IMR-90 (cell line): ENCODE data around the gene CUX1. TPM values are rescaled to one million over a fixed set of nuclear protein-coding genes. Genes with fewer than 3 reads are reported as not detected.

Source experiments
- ATAC-seq: fragments of 200-7000 bp; cut with Tn5 transposase; 2 replicates; pipeline ENCODE4 v1.9.1; 2020; ENCODE audit warnings: low read depth, mild to moderate bottlenecking, moderate library complexity
- BruUV-seq: library from RNA; stranded (reverse); fragments of 400-500 nt; replicated peaks from 2 replicates; lab custom pipeline; 2021; lab: Mats Ljungman, UMichigan
- CTCF ChIA-PET: fragments of 300-600 bp; formaldehyde crosslinking; extraction: SDS; loops from one replicate; lab custom pipeline; 2021; ENCODE audit warnings: antibody characterized with exemption; lab: Yijun Ruan, JAX
- POLR2A ChIA-PET: fragments of 300-600 bp; sonication (Branson Sonifier 250); formaldehyde crosslinking; loops from one replicate; lab custom pipeline; 2022; ENCODE audit warnings: antibody characterized with exemption; ENCODE audit not compliant: unreplicated experiment; lab: Charles Lee
- DNase-seq: peaks from one replicate; pipeline ENCODE4 v3.0.0; 2013
- H2AFZ ChIP-seq: replicated peaks from 2 replicates; pipeline ENCODE3; 2013; ENCODE audit warnings: low read length, mild to moderate bottlenecking; ENCODE audit not compliant: poor library complexity
- H2AK5ac ChIP-seq: 2 replicates; pipeline ENCODE4 v1.6.1; 2013; ENCODE audit warnings: low read depth, low read length, inconsistent platforms
- H2AK9ac ChIP-seq: replicated peaks from 2 replicates; pipeline ENCODE3; 2013; ENCODE audit warnings: mild to moderate bottlenecking, low read depth, low read length, moderate library complexity; ENCODE audit not compliant: poor library complexity
- H2BK120ac ChIP-seq: 2 replicates; pipeline ENCODE4 v1.6.1; 2013; ENCODE audit warnings: low read depth, low read length, inconsistent platforms
- H2BK15ac ChIP-seq: 3 replicates; pipeline ENCODE4 v1.6.1; 2013; ENCODE audit warnings: low read depth, low read length, inconsistent platforms
- H2BK20ac ChIP-seq: 2 replicates; pipeline ENCODE4 v1.6.1; 2013; ENCODE audit warnings: low read depth, mild to moderate bottlenecking, inconsistent platforms, low read length, moderate library complexity
- H2BK5ac ChIP-seq: 2 replicates; pipeline ENCODE4 v1.6.1; 2013; ENCODE audit warnings: mild to moderate bottlenecking, low read depth, low read length, inconsistent platforms; ENCODE audit not compliant: poor library complexity, severe bottlenecking
- H3K14ac ChIP-seq: replicated peaks from 2 replicates; pipeline ENCODE4 v1.6.1; 2013; ENCODE audit warnings: low read depth, low read length, inconsistent platforms
- H3K18ac ChIP-seq: 2 replicates; pipeline ENCODE4 v1.6.1; 2013; ENCODE audit warnings: low read depth, low read length, control low read depth
- H3K23ac ChIP-seq: 2 replicates; pipeline ENCODE4 v1.6.1; 2013; ENCODE audit warnings: low read depth, low read length, inconsistent platforms
- H3K27ac ChIP-seq: 2 replicates; pipeline ENCODE4 v1.5.1; 2013; ENCODE audit warnings: mild to moderate bottlenecking, control low read depth, low read length; ENCODE audit not compliant: insufficient read depth
- H3K27me3 ChIP-seq: 2 replicates; pipeline ENCODE4 v1.6.1; 2013; ENCODE audit warnings: low read length; ENCODE audit not compliant: control insufficient read depth, insufficient read depth
- H3K36me3 ChIP-seq: 2 replicates; pipeline ENCODE4 v1.6.1; 2013; ENCODE audit warnings: low read length, mixed read lengths; ENCODE audit not compliant: control insufficient read depth, insufficient read depth
- H3K4ac ChIP-seq: 2 replicates; pipeline ENCODE4 v1.6.1; 2013; ENCODE audit warnings: low read depth, low read length, inconsistent platforms
- H3K4me1 ChIP-seq: 2 replicates; pipeline ENCODE4 v1.6.1; 2013; ENCODE audit warnings: low read length, mixed read lengths; ENCODE audit not compliant: control insufficient read depth, insufficient read depth
- H3K4me2 ChIP-seq: 2 replicates; pipeline ENCODE4 v1.6.1; 2013; ENCODE audit warnings: low read depth, mild to moderate bottlenecking, control low read depth, low read length, moderate library complexity
- H3K4me3 ChIP-seq: 2 replicates; pipeline ENCODE4 v1.5.1; 2013; ENCODE audit warnings: low read depth, mild to moderate bottlenecking, control low read depth, low read length, moderate library complexity; ENCODE audit not compliant: insufficient read depth
- H3K56ac ChIP-seq: 2 replicates; pipeline ENCODE4 v1.6.1; 2013; ENCODE audit warnings: low read length, inconsistent platforms; ENCODE audit not compliant: insufficient read depth; ENCODE audit errors: extremely low read depth
- H3K79me1 ChIP-seq, 2 experiments: 2 replicates each; pipeline ENCODE4 v1.6.1; 2013; ENCODE audit warnings: low read length in 2 of 2, inconsistent platforms in 1 of 2, low read depth in 1 of 2
- H3K9ac ChIP-seq: 2 replicates; pipeline ENCODE4 v1.6.1; 2013; ENCODE audit warnings: low read depth, low read length, control low read depth
- H3K9me1 ChIP-seq: 2 replicates; pipeline ENCODE4 v1.6.1; 2013; ENCODE audit warnings: low read length, inconsistent platforms; ENCODE audit not compliant: insufficient read depth
- H3K9me3 ChIP-seq: 2 replicates; pipeline ENCODE4 v1.6.1; 2013; ENCODE audit warnings: low read length; ENCODE audit not compliant: control insufficient read depth, insufficient read depth
- H4K20me1 ChIP-seq: 2 replicates; pipeline ENCODE4 v1.6.1; 2013; ENCODE audit warnings: low read length, inconsistent platforms; ENCODE audit not compliant: insufficient read depth
- H4K5ac ChIP-seq: 2 replicates; pipeline ENCODE4 v1.6.1; 2013; ENCODE audit warnings: mild to moderate bottlenecking, low read depth, low read length, control low read depth
- H4K8ac ChIP-seq, 2 experiments: 2 replicates each; pipeline ENCODE4 v1.6.1; 2013; ENCODE audit warnings: low read depth in 2 of 2, low read length in 2 of 2, control low read depth in 1 of 2, inconsistent platforms in 1 of 2
- H4K91ac ChIP-seq: 2 replicates; pipeline ENCODE4 v1.6.1; 2013; ENCODE audit warnings: low read depth, low read length, inconsistent platforms; ENCODE audit not compliant: insufficient read depth
- BHLHE40 ChIP-seq: fragments of 150-350 bp; IDR thresholded peaks from 2 replicates; pipeline ENCODE4 v1.6.1; 2016; ENCODE audit warnings: mild to moderate bottlenecking, low read depth, low read length
- CEBPB ChIP-seq: IDR thresholded peaks from 2 replicates; pipeline ENCODE4 v1.6.1; 2012; ENCODE audit warnings: low read depth, low read length, improper control_type of control experiment
- CHD1 ChIP-seq: IDR thresholded peaks from 2 replicates; pipeline ENCODE4 v1.6.1; 2012; ENCODE audit warnings: low read depth, low read length, improper control_type of control experiment
- FOS ChIP-seq: fragments of 150-350 bp; IDR thresholded peaks from 2 replicates; pipeline ENCODE4 v1.6.1; 2016; ENCODE audit warnings: low read depth, low read length
- MAFK ChIP-seq: IDR thresholded peaks from 2 replicates; pipeline ENCODE4 v1.6.1; 2012; ENCODE audit warnings: low read depth, low read length, improper control_type of control experiment
- MAZ ChIP-seq: IDR thresholded peaks from 2 replicates; pipeline ENCODE4 v1.6.1; 2012; ENCODE audit warnings: low read depth, mild to moderate bottlenecking, low read length, improper control_type of control experiment, moderate library complexity, borderline replicate concordance
- MXI1 ChIP-seq: IDR thresholded peaks from 2 replicates; pipeline ENCODE4 v1.6.1; 2012; ENCODE audit warnings: low read depth, mild to moderate bottlenecking, low read length, moderate library complexity, borderline replicate concordance
- NFE2L2 ChIP-seq: fragments of 150-350 bp; IDR thresholded peaks from 2 replicates; pipeline ENCODE4 v1.6.1; 2016; ENCODE audit warnings: low read depth, mild to moderate bottlenecking, low read length
- POLR2A ChIP-seq: IDR thresholded peaks from 2 replicates; pipeline ENCODE4 v1.6.1; 2012; ENCODE audit warnings: mild to moderate bottlenecking, low read depth, low read length
- RAD21 ChIP-seq: IDR thresholded peaks from 2 replicates; pipeline ENCODE4 v1.6.1; 2012; ENCODE audit warnings: low read length, improper control_type of control experiment
- RCOR1 ChIP-seq: IDR thresholded peaks from 2 replicates; pipeline ENCODE4 v1.6.1; 2012; ENCODE audit warnings: mild to moderate bottlenecking, low read length, improper control_type of control experiment; ENCODE audit not compliant: insufficient replicate concordance
- RFX5 ChIP-seq: IDR thresholded peaks from 2 replicates; pipeline ENCODE4 v1.8.0; 2012; ENCODE audit warnings: low read depth, mild to moderate bottlenecking, low read length, moderate library complexity
- SMC3 ChIP-seq: fragments of 150-350 bp; IDR thresholded peaks from 2 replicates; pipeline ENCODE4 v1.6.1; 2016; ENCODE audit warnings: low read depth, mild to moderate bottlenecking, antibody characterized with exemption, low read length, moderate library complexity
- WGBS, 2 experiments: methylation state at CpG; one replicate each; pipeline versions ENCODE4 v1.1.5 to v1.1.7; 2013; ENCODE audit warnings: missing lambda C conversion rate in 2 of 2; ENCODE audit not compliant: insufficient read length in 1 of 2; ENCODE audit errors: extremely low coverage in 2 of 2; 5-methylcytosine and 5-hydroxymethylcytosine counted together
- dilution Hi-C: fragments of 300-500 bp; cut with HindIII; formaldehyde crosslinking; loops from one replicate; pipeline ENCODE4 v1.14.3; 2018; ENCODE audit warnings: low sequenced_read_pairs; ENCODE audit not compliant: unreplicated experiment
- in situ Hi-C: fragments of 300-500 bp; cut with MboI; formaldehyde crosslinking; loops from 3 replicates; pipeline ENCODE4 v1.14.3; 2019; ENCODE audit warnings: low sequenced_read_pairs, inconsistent platforms, mixed read lengths
- intact Hi-C: fragments of 100-400 bp; cut with micrococcal nuclease; formaldehyde crosslinking; loops from 2 replicates; pipeline ENCODE4 v1.10.0; 2022
- polyA plus RNA-seq, 3 experiments: library from polyadenylated mRNA; depleted of rRNA; stranded (reverse); fragments of >200 nt; gene quantifications; 2 replicates each; pipeline ENCODE4 v1.2.3, GENCODE V29; 2012; ENCODE audit warnings: low replicate concordance in 1 of 3
- total RNA-seq: library from RNA; depleted of rRNA; stranded (reverse); fragments of >200 nt; gene quantifications from 2 replicates; pipeline ENCODE4 v1.2.3, GENCODE V29; 2012
- TF ChIP-seq, protein P1 (sequence below): fragments of 150-350 bp; IDR thresholded peaks from 2 replicates; pipeline ENCODE4 v1.6.1; 2017; ENCODE audit warnings: mild to moderate bottlenecking, antibody characterized with exemption, low read length, low read depth
- TF ChIP-seq, protein P2 (sequence below): fragments of 150-350 bp; IDR thresholded peaks from 2 replicates; pipeline ENCODE4 v1.6.1; 2016; ENCODE audit warnings: low read depth, mild to moderate bottlenecking, low read length, moderate library complexity, borderline replicate concordance
- TF ChIP-seq, protein P3 (sequence below): conservative IDR thresholded peaks from 2 replicates; pipeline ENCODE4 v1.5.1; 2012; ENCODE audit warnings: mild to moderate bottlenecking, low read depth, low read length, improper control_type of control experiment

Gene CUX1
- total and polyA plus RNA-seq, 2 of the 4 experiments (the other 2 are of a cell fraction): 19.7 to 46.4 TPM

DNA sequence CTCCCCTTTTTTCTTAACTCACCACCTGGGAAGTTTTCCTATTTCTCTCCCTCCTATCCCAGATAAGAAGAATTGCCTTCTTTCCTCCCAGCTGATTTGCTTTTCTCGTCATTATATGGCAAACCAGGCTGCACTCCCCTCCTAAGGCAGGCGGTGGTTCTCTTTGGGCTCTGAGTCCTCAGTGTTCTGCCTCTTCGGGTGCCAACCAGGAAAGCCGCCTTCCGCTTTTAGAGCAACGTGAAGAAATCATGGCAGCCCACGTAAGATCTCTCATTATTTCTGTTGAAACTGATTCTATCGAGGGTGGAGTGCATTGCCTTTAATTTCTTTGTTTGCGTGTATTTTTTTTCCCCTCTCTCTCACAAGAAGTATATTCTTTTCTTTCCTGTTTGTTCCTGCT, 141.9 kb downstream of the CUX1 start:
- no peak overlapping the region for H3K4ac ChIP-seq
- dilution Hi-C loops: no loop called here

More for the DNA sequence above, 141.9 kb downstream of the CUX1 start:
- Histone ChIP-seq H3K9me1 (peaks cover 21% of the 10 kb centered on the region), H2AK5ac (no peak overlapping the region), H3K14ac (no peak overlapping the region), H2AFZ (no peak overlapping the region), H4K20me1 (peaks cover 11% of the 10 kb centered on the region), H3K18ac (no peak overlapping the region), H3K36me3 (no peaks in the 10 kb centered on the region), H3K56ac (no peak overlapping the region), H3K9ac (no peak overlapping the region), H4K5ac (no peak overlapping the region), H2BK20ac (no peak overlapping the region), H3K4me3 (no peak overlapping the region), H4K91ac (no peak overlapping the region), H3K9me3 (no peaks in the 10 kb centered on the region), H2BK120ac (no peak overlapping the region), H2BK5ac (no peak overlapping the region), H2BK15ac (no peak overlapping the region), H3K79me1 (peaks cover 53 to 80% of the 10 kb centered on the region in 2 experiments), H3K27me3 (no peaks in the 10 kb centered on the region), H2AK9ac (no peak overlapping the region), H3K27ac (no peak overlapping the region), H3K4me1 (peaks cover 12% of the 10 kb centered on the region), H3K23ac (no peak overlapping the region), H4K8ac (no peak overlapping the region), H3K4me2 (no peak overlapping the region)
- TF ChIP-seq RAD21: no peak
- TF ChIP-seq POLR2A: no peak
- no peak for TF ChIP-seq MAFK
- TF ChIP-seq MAZ: no peak
- TF ChIP-seq, protein P1, sequence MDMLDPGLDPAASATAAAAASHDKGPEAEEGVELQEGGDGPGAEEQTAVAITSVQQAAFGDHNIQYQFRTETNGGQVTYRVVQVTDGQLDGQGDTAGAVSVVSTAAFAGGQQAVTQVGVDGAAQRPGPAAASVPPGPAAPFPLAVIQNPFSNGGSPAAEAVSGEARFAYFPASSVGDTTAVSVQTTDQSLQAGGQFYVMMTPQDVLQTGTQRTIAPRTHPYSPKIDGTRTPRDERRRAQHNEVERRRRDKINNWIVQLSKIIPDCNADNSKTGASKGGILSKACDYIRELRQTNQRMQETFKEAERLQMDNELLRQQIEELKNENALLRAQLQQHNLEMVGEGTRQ: no peak
- no peak for TF ChIP-seq MXI1
- TF ChIP-seq, protein P2, sequence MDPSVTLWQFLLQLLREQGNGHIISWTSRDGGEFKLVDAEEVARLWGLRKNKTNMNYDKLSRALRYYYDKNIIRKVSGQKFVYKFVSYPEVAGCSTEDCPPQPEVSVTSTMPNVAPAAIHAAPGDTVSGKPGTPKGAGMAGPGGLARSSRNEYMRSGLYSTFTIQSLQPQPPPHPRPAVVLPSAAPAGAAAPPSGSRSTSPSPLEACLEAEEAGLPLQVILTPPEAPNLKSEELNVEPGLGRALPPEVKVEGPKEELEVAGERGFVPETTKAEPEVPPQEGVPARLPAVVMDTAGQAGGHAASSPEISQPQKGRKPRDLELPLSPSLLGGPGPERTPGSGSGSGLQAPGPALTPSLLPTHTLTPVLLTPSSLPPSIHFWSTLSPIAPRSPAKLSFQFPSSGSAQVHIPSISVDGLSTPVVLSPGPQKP: no peak
- TF ChIP-seq, protein P3, sequence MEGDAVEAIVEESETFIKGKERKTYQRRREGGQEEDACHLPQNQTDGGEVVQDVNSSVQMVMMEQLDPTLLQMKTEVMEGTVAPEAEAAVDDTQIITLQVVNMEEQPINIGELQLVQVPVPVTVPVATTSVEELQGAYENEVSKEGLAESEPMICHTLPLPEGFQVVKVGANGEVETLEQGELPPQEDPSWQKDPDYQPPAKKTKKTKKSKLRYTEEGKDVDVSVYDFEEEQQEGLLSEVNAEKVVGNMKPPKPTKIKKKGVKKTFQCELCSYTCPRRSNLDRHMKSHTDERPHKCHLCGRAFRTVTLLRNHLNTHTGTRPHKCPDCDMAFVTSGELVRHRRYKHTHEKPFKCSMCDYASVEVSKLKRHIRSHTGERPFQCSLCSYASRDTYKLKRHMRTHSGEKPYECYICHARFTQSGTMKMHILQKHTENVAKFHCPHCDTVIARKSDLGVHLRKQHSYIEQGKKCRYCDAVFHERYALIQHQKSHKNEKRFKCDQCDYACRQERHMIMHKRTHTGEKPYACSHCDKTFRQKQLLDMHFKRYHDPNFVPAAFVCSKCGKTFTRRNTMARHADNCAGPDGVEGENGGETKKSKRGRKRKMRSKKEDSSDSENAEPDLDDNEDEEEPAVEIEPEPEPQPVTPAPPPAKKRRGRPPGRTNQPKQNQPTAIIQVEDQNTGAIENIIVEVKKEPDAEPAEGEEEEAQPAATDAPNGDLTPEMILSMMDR: no peak
- no peak for TF ChIP-seq RCOR1
- no peak for TF ChIP-seq NFE2L2
- no peak for TF ChIP-seq BHLHE40
- TF ChIP-seq FOS: no peak
- TF ChIP-seq CEBPB: no peak
- TF ChIP-seq SMC3: no peak
- TF ChIP-seq CHD1: no peak
- no peak for TF ChIP-seq RFX5
- intact Hi-C loops: loop anchor here (10.0 kb wide), 1 partner anchor 275 kb away; no protein-coding TSS in a partner anchor
- no TSS peak for BruUV-seq
- ATAC-seq (no peak), DNase-seq (no peak)
- 100% methylated on average over 1 of the region's 9 CpGs; no CpG with 5 or more reads in 1 of the 2 experiments for WGBS, 2 experiments
- ChIA-PET CTCF (no interaction called here), POLR2A (no interaction called here)
- in situ Hi-C loops: no loop called here
